Left cardiac atrium (tissue), 4 donors: ENCODE results near the gene ZNF526. TPM values are rescaled to one million over a fixed set of nuclear protein-coding genes. Genes with fewer than 3 reads are reported as not detected.

Experiments
- ATAC-seq, 2 donors: fragments of 200-7000 bp; cut with Tn5 transposase; one replicate each; pipeline ENCODE4 v1.9.1; 2020; ENCODE audit warnings: mild to moderate bottlenecking in 2 of 2, moderate library complexity in 2 of 2
- DNase-seq: peaks from one replicate; pipeline ENCODE4 v3.0.0-alpha.2; 2020
- intact Hi-C, 2 donors: fragments of 100-400 bp; cut with DNase I; formaldehyde crosslinking; loops; one replicate each; pipeline versions ENCODE4 v1.14.1 to v1.15.1; 2022 to 2023
- total RNA-seq, 2 donors: library from RNA; stranded (reverse); fragmentation: NEBNext Ultra II Directional; extraction: Animal tissue kit (Norgen Biotek cat#: 25700); gene quantifications; one replicate each; pipeline ENCODE4 v1.2.1, GENCODE V29; 2021
- donor health status: DM: no; HTN: yes; CAD: no.
- donor health status: DM: no; HTN: yes; CAD: no; lungs with severe emphysema.
- donor health status: DM: yes; HTN: yes; CAD: no.
- donor health status: Dilated cardiomyopathy.

The ZNF526 gene
- total RNA-seq, 2 donors from 2014 or later: 5.1 to 6.6 TPM

GRCh38 chr19:42242512-42243409, 22.6 kb downstream of the ZNF526 start, which contains the start of gene GSK3A:
Gene GSK3A, minus strand, starts transcription at chr19:42242602. Its CDS starts 137 bp downstream, at chr19:42242465.
- intact Hi-C loops: no loop called here
- peak; percentile 89 for ATAC-seq

GRCh38 chr19:42244347-42245220, 24.5 kb downstream of the ZNF526 start:
- peak; percentile 93 for DNase-seq
- intact Hi-C loops: loop anchor here (2.0 to 5.0 kb wide), 2 partner anchors 34 to 48 kb away; no protein-coding TSS in a partner anchor
- peak; percentile 40 to 45 for ATAC-seq

More at GRCh38 chr19:42242512-42243409, 22.6 kb downstream of the ZNF526 start, which contains the start of gene GSK3A:
- peak; percentile 99 for DNase-seq

DNA sequence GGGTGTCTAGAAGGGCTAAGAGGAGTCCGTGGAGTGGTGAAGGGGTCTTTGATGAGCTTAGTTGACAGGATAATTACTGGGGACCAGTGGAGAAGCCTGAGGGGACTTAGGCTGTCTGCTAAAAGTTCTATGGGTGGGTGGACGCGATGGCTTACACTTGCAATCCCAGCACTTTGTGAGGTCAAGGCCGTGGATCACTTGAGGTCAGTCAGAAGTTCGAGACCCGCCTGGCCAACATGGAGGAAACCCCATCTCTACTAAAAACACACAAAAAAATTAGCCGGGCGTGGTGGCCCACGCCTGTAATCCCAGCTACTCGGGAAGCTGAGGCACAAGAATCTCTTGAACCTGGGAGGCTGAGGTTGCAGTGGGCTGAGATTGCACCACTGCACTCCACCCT, 25.1 kb downstream of the ZNF526 start:
- ATAC-seq: no peak
- intact Hi-C loops: loop anchor here (2.0 to 5.0 kb wide), 2 partner anchors 34 to 47 kb away; no protein-coding TSS in a partner anchor
- peak; percentile 35 for DNase-seq

- DNase-seq: peak; percentile 85
- intact Hi-C loops: loop anchor here in 1 of 2 donors (5.0 kb wide), 1 partner anchor 46 kb away; no protein-coding TSS in a partner anchor
- ATAC-seq: no peak
Measured at GRCh38 chr19:42246143-42246921, 26.2 kb downstream of the ZNF526 start.

DNA sequence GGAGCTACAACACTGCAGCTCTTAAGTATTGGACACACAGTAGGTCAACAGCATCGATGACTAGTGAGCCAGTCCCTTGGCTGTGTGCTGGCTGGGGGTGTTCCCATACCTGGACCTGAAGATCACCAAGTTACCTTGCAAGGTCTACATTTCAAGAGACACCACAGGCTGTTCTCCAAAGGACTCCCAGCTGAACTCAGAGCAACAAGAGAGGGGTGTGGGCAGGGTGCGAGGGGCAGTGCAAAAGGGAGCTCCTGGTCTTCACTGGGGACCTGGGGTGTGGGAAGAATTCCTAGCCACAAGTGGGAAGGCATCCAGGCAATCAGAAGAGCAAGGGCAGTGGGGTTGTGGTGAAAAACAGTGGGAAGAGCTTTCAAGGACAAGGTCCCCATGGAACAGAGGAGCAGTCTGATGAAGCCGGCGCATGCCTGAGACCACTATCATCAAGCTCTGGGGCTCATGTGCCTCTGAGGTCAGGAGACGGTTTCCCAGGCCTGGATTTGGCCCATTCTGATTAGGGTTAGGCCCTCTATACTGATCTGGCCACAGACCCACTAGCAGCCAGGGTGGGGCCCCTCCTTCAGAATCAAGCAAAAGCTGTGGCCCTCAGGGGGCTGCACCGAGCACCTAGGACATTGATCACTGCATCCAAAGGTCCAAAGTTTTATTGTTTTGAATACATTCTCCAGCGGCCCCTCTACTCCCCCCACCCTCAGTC, 27.0 kb downstream of the ZNF526 start:
- ATAC-seq (no peak), DNase-seq (peak; percentile 35)
- intact Hi-C loops: loop anchor here in 1 of 2 donors (5.0 kb wide), 1 partner anchor 45 kb away; no protein-coding TSS in a partner anchor

- DNase-seq (no peak), ATAC-seq (no peak)
- intact Hi-C loops: loop anchor here in 1 of 2 donors (5.0 kb wide), 1 partner anchor 45 kb away; no protein-coding TSS in a partner anchor
Measured at GRCh38 chr19:42247640-42248199, 27.6 kb downstream of the ZNF526 start.

- intact Hi-C loops: loop anchor here in 1 of 2 donors (5.0 kb wide), 1 partner anchor 44 kb away; no protein-coding TSS in a partner anchor
- ATAC-seq (no peak), DNase-seq (peak; percentile 26)
Measured at GRCh38 chr19:42248270-42249148, 28.4 kb downstream of the ZNF526 start.

- intact Hi-C loops: loop anchor here in 1 of 2 donors (5.0 kb wide), 1 partner anchor 43 kb away; no protein-coding TSS in a partner anchor
- ATAC-seq (no peak), DNase-seq (no peak)
Measured at GRCh38 chr19:42249149-42249750, 29.1 kb downstream of the ZNF526 start.

GRCh38 chr19:42249769-42250168, 29.7 kb downstream of the ZNF526 start:
- intact Hi-C loops: loop anchor here in 1 of 2 donors (5.0 kb wide), 1 partner anchor 43 kb away; no protein-coding TSS in a partner anchor
- ATAC-seq (no peak), DNase-seq (no peak)

DNA sequence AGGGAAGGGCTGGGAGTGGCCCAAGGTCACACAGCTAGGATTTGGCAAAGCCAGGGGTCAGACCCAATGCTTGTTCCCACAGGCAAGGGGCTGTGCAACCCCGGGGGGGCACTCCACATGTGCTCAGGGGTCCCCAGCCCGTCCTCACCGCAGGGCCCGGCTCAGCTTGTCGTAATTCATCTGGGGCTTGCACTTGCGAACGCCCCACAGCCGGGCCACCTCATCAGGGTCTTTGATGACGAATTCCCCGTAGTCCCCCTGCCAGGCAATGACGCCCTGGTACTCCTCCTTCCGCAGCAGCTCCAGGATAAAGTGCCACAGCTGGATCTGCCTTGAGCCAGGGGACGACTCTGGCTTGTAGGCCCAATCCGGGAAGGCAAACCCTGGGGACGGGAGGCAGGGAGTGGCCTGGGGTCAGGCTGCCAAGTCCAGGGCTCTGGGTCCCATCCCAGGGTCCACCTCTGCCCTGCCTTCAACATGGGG, 30.1 kb downstream of the ZNF526 start:
- DNase-seq (peak; percentile 73), ATAC-seq (no peak)
- intact Hi-C loops: no loop called here

GRCh38 chr19:42250666-42251531, 30.8 kb downstream of the ZNF526 start:
- DNase-seq (peak; percentile 62), ATAC-seq (peak in 1 of 2 donors; percentile 2)
- intact Hi-C loops: no loop called here

DNA sequence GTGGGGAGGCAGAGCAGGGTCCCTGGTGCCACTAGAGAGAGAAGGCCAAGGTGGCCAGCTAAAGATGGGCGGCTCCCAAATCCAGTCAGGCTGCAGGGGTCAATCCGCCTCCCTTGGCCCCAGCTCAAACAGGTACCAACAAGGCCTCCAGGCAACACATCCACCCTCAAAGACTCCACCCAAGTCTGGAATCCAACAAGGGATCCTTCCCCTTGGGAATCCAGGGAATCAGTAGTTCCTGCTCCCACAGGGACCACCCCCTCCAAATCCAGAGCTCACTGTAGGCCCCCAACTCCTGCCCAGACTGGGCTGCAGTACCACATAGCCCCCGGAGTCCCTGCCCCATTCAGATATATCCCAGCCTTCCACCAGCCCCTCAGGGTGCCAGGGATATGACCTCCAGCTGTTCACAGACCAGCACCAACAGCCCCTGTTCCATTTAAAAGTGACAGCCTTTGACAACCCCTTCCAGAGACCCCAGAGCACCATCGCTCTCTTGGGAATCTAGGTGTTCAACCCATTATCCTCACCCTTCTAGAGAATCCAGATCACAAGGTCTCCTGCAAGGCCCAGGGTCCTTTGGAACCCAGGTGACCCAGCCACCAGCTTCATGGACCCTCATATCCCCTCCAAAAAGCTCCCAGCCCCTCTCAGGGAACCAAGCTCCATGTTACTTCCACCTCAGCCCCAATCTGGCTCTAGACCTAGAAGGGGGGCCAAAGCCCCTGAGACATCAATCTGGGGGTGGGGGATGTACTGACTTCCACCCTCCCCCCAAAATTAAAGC, 31.7 kb downstream of the ZNF526 start:
- ATAC-seq (no peak), DNase-seq (no peak)
- intact Hi-C loops: no loop called here

DNA sequence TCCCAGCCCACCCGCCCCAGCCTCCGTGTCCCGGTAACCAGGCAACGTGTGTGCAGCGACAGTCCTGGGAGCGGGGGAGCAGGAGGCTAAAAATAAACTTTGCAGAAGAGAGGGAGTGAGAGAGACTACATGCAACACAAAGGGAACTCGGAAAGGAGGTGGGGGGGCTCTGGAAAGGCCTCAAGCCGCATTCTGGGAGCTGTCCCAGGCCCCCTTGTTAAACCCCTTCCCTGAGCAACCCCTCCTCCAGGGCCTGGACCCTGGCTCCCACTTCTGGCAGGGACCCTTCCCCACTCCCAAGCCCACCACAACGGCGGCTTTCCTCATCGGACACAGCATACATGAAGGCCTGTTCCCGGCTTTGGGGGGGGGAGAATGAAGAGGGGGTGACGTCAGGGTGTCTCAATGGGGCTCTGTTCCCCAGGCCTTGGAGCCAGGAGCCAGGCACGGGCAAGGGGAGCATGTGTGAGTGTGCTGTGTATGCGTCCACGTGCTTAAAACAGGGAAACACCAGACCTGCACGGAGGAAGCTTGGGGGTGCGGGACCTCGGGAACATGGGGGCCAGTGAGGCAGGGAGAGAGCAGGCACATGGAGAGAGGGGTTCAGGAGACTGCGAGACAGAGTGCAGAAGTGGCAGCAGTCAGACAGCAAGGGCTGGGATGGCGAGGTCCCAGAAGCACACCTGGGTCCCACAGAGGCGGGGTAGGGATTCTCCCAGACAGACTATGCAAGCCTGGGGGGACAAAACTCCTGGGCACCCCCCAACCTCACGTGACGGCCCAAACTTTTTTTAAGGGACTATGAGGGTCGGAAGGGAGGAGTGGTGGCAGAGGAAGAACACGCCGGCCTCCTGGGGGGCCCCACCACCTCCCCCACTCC, 32.5 kb downstream of the ZNF526 start:
- ATAC-seq (peak in 1 of 2 donors; percentile 6), DNase-seq (peak; percentile 66)
- intact Hi-C loops: no loop called here
